ENCODE data around the gene CLEC4E. TPM values are rescaled to one million over a fixed set of nuclear protein-coding genes. Genes with fewer than 3 reads are reported as not detected.
"Not testable (repeated sequence)": the region's sequence is repeated elsewhere in the genome, so short reads cannot be mapped to it uniquely, and the experiment has no call there.

The CLEC4E gene, protein sequence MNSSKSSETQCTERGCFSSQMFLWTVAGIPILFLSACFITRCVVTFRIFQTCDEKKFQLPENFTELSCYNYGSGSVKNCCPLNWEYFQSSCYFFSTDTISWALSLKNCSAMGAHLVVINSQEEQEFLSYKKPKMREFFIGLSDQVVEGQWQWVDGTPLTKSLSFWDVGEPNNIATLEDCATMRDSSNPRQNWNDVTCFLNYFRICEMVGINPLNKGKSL
- total RNA-seq, result not detected

DNA sequence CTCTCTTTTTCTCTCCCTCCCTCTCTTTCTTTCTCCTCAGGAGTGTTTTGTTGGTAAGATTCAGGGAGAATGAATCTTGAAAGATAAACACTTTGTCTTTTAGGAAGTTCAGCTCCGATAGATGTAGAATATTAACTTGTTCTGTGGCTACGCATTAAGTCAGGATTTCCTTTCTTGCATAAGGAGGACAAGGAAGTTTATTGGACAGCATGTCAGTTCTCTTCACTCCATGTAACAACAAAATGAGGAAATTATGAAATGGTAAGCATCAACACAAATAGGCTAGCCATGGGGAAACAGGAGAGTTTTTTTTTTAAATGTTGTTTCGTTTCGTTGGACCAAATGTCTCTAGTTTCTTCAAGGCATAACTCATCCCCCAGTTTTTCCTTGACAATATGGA lies at the start of gene CLEC4E:
Gene CLEC4E (minus strand): TSS at position 75 of the 400 bp plus-strand sequence. CDS start 108 bp downstream, outside the sequence.
- not testable (repeated sequence) for DNase-seq (ENCODE audit: low spot score); H3K9me3 Mint-ChIP-seq; H3K36me3 Mint-ChIP-seq; H3K4me1 Mint-ChIP-seq (ENCODE audit: low read depth in 2 of 2); H3K27ac Mint-ChIP-seq; H3K4me3 Mint-ChIP-seq; ATAC-seq
- peaks cover 23 to 36% of the 10 kb centered on the region in 2 donors for H3K27me3 Mint-ChIP-seq

DNA sequence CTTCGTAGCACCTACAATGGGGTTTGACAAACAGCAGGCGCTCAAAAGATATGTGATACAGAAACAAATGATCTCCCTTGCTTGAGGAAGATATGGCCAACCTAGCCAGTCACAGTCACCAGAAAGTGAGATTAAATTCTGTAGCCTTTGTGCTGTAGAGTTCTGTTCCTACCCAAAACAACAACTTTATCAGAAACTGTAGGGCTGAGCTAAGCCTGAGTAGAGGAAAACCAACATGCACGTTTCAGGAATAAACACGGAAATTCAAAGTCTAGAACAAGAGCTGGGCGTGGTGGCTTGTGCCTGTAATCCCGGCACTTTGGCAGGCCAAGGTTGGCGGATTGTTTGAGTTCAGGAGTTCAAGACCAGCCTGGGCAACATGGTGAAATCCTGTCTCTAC lies 49.0 kb upstream of the CLEC4E start:
- Mint-ChIP-seq H3K27ac (no peak overlapping the region), H3K27me3 (peaks cover 9 to 16% of the 10 kb centered on the region in 2 donors), H3K9me3 (no peaks in the 10 kb centered on the region), H3K4me1 (ENCODE audit: low read depth in 2 of 2) (peaks cover 0 to 8% of the 10 kb centered on the region in 2 donors), H3K4me3 (no peak overlapping the region), H3K36me3 (no peaks in the 10 kb centered on the region)
- ATAC-seq (no peak), DNase-seq (ENCODE audit: low spot score) (no peak)

DNA sequence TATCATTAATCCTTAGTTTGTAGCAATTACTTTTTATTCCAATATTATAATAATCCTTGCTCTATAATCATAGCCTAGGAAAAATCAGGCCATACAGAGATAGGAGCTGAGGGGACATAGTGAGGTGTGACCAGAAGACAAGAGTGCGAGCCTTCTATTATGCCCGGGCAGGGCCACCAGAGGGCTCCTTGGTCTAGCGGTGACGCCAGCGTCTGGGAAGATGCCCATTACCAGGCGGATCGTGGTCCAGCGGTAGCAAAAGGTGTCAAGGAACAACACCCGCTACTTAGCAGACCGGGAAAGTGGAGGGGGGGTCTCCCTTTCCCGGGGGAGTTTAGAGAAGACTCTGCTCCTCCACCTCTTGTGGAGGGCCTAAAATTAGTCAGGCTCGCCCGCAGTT lies 43.8 kb upstream of the CLEC4E start:
- H3K4me1 Mint-ChIP-seq (ENCODE audit: low read depth in 2 of 2); H3K4me3 Mint-ChIP-seq; DNase-seq (ENCODE audit: low spot score); H3K9me3 Mint-ChIP-seq; H3K27ac Mint-ChIP-seq; H3K36me3 Mint-ChIP-seq; ATAC-seq: not testable (repeated sequence)
- peaks cover 9 to 18% of the 10 kb centered on the region in 2 donors for H3K27me3 Mint-ChIP-seq

DNA sequence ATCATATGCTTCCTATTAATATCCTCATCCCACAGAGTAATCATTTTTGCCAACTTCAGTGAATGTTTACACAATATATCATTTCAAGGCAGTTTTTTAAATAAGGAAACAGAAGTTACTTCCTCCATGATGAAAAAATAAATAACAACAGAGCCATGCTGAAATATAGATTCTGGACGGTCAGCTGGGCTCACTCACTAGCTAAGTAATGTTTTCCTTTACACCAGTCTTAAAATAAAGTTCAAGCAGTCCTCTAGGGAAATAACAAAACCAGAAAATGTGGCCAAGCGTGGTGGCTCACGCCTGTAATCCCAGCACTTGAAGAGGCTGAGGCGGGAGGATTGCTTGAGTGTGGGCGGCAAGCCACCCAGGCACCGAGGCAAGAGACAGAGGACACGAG lies 43.3 kb upstream of the CLEC4E start:
- DNase-seq (ENCODE audit: low spot score), result no peak
- Mint-ChIP-seq H3K4me1 (ENCODE audit: low read depth in 2 of 2) (no peaks in the 10 kb centered on the region), H3K4me3 (no peak overlapping the region), H3K27ac (no peak overlapping the region), H3K9me3 (no peaks in the 10 kb centered on the region), H3K36me3 (no peaks in the 10 kb centered on the region), H3K27me3 (peaks cover 7 to 18% of the 10 kb centered on the region in 2 donors)
- ATAC-seq, result no peak

DNA sequence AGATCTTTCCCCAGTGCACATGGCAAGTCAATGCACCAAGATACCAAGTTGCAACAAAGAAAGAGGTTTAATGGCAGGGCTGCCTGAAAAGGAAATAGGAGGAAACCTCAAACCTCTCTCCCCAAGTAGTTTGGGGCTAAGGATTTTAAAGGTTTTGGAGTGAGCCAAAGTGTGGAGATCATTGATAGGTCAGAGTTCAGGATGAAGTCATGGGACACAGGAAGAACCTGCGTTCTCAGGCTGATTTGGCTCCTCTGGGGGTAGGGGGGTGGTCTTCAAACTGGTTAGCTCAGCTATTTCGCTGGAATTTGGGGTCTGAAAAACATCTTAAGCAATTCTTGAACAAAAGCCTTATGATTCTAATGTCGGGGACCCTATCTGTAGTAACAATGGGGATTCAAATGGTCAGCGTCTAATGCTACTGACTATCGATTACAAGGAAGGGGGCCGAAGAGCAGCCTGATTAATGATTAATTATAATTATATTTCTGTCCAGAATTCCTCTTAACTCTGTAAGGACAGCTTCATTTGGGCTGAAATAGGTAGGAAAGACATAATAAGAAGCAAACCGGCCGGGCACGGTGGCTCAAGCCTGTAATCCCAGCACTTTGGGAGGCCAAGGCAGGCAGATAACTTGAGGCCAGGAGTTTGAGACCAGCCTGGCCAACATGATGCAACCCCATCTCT lies 40.5 kb upstream of the CLEC4E start:
- no peaks in the 10 kb centered on the region for H3K4me1 Mint-ChIP-seq (ENCODE audit: low read depth in 2 of 2)
- H3K36me3 Mint-ChIP-seq, result no peaks in the 10 kb centered on the region
- no peaks in the 10 kb centered on the region for H3K9me3 Mint-ChIP-seq
- ATAC-seq, result no peak
- H3K27ac Mint-ChIP-seq, result no peak overlapping the region
- H3K27me3 Mint-ChIP-seq, result peaks cover 0 to 17% of the 10 kb centered on the region in 2 donors
- no peak overlapping the region for H3K4me3 Mint-ChIP-seq
- no peak for DNase-seq (ENCODE audit: low spot score)

DNA sequence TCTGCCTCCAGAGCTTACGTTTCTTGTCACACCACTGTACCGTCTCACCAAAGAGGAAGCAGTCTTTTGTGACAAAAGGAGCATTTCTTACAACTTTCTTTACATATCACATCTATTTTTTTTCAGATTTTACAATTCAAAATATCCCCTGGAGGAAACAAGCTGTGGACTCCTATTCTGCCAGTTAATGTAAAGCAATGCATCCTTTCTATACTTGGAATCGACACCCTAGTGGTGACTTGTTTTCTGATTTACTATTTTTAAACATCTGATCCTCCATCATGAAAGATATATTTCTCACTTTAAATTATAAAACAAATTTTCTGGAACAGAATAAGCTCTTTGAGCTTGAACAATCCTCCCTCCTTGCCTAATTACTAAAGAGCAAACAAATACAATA lies 37.2 kb upstream of the CLEC4E start:
- no peak overlapping the region for H3K27ac Mint-ChIP-seq
- no peak overlapping the region for H3K4me3 Mint-ChIP-seq
- ATAC-seq (no peak), DNase-seq (ENCODE audit: low spot score) (no peak)
- H3K4me1 Mint-ChIP-seq (ENCODE audit: low read depth in 2 of 2), result peaks cover 0 to 1% of the 10 kb centered on the region in 2 donors
- H3K9me3 Mint-ChIP-seq, result no peaks in the 10 kb centered on the region
- H3K27me3 Mint-ChIP-seq, result peaks cover 6 to 15% of the 10 kb centered on the region in 2 donors
- H3K36me3 Mint-ChIP-seq, result no peaks in the 10 kb centered on the region

DNA sequence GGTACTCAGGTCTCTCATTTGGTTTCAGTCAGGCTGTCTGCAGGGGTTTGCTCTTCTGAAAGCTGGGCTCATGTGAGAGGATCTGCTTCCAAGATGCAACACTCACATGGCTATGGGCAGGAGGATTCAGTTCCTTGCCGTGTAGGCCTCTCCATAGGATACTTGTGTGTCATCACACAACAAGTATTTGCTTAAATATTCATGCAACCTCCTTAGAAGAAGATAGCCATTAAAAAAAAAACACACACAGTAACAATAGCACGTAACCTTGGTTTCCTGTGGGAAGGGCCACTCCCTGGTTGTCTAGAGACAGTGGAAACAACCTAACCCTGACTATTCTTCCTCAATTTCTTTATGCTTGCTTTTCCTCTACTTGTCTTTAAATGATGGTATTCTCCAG lies 31.8 kb upstream of the CLEC4E start:
- Mint-ChIP-seq H3K9me3 (no peaks in the 10 kb centered on the region), H3K4me3 (no peak overlapping the region), H3K27me3 (peaks cover 6% of the 10 kb centered on the region in 2 donors), H3K27ac (no peak overlapping the region), H3K4me1 (ENCODE audit: low read depth in 2 of 2) (peaks cover 9 to 11% of the 10 kb centered on the region in 2 donors), H3K36me3 (no peaks in the 10 kb centered on the region)
- no peak for ATAC-seq
- no peak for DNase-seq (ENCODE audit: low spot score)

DNA sequence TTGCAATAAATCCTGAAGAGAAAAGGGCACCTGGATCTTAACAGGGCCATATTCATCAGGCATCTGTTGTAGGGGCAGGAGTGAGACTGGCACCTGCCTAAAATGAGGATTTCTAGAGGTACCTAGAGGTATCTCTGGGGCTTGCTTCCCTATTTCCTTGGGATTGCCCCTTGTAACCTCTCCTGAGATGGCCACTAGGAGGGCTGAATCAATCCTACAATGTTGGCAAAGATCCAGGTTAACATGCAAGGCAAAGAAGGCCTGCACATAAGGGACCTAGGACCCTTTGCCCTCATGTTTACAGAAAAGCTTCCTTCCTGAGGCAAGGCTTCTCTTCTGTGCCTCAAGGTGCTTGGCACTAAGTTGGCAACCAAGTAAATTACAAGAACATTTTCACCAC lies 25.8 kb upstream of the CLEC4E start:
- H3K4me1 Mint-ChIP-seq (ENCODE audit: low read depth in 2 of 2), result no peaks in the 10 kb centered on the region
- H3K27ac Mint-ChIP-seq, result no peak overlapping the region
- H3K9me3 Mint-ChIP-seq, result no peaks in the 10 kb centered on the region
- no peak overlapping the region for H3K4me3 Mint-ChIP-seq
- peaks cover 13 to 25% of the 10 kb centered on the region in 2 donors for H3K27me3 Mint-ChIP-seq
- DNase-seq (ENCODE audit: low spot score) (no peak), ATAC-seq (no peak)
- H3K36me3 Mint-ChIP-seq, result no peaks in the 10 kb centered on the region

DNA sequence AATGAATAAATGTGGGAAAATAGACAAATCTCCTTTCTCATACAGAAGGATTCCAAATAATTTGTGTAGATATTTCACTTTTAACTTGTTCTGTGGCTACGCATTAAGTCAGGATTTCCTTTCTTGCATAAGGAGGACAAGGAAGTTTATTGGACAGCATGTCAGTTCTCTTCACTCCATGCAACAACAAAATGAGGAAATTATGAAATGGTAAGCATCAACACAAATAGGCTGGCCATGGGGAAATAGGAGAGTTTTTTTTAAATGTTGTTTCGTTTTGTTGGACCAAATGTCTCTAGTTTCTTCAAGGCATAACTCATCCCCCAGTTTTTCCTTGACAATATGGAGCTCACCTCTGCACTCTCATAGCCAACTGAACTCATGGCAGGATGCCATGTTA lies 25.3 kb upstream of the CLEC4E start:
- H3K27ac Mint-ChIP-seq; H3K36me3 Mint-ChIP-seq; H3K9me3 Mint-ChIP-seq; H3K4me1 Mint-ChIP-seq (ENCODE audit: low read depth in 2 of 2); ATAC-seq; DNase-seq (ENCODE audit: low spot score); H3K4me3 Mint-ChIP-seq: not testable (repeated sequence)
- peaks cover 15 to 25% of the 10 kb centered on the region in 2 donors for H3K27me3 Mint-ChIP-seq

DNA sequence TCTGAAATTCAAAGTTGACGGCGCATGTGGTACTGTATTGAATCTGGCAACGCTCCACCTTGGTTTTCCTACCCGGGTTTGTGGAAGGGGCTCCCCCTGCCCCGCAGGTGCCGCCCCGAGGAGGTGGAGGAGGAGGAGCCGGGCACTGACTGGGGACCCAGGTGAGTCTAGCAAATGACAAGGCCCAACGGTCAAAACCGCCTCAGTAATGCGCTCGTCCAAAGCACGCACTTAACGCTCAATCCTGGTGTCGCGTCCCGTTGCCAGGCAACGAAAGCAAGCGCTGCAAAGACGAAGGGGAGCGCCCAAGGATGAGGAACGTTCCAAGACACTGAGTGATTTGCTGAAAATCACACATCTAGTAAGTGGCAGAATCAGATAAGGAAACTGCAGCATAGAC lies 24.0 kb upstream of the CLEC4E start:
- Mint-ChIP-seq H3K27me3 (peaks cover 25 to 38% of the 10 kb centered on the region in 2 donors), H3K4me3 (no peak overlapping the region), H3K9me3 (no peaks in the 10 kb centered on the region), H3K4me1 (ENCODE audit: low read depth in 2 of 2) (no peaks in the 10 kb centered on the region), H3K36me3 (no peaks in the 10 kb centered on the region), H3K27ac (no peak overlapping the region)
- DNase-seq (ENCODE audit: low spot score) (no peak), ATAC-seq (no peak)

DNA sequence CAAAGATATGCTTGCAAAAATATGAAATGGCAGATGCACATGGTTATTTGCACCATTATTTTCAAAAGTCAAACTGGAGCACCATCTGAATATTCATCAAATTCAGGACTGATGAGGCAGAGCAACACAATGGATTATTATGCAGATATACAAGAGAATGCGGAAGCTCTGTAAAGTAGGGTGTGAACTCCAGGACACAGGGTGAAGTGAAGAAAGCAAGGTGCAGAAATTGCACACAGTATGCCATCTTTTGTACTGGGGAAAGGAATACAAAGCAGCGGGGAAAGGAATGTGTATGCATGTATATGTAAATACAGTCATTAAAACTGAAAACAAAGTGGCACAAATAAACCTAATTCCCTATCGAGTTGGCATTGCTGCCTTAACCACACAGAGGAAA lies 22.7 kb upstream of the CLEC4E start:
- Mint-ChIP-seq H3K27ac (no peak overlapping the region), H3K9me3 (no peaks in the 10 kb centered on the region), H3K36me3 (no peaks in the 10 kb centered on the region), H3K4me1 (ENCODE audit: low read depth in 2 of 2) (no peaks in the 10 kb centered on the region), H3K27me3 (peaks cover 25 to 43% of the 10 kb centered on the region in 2 donors), H3K4me3 (no peak overlapping the region)
- ATAC-seq (no peak), DNase-seq (ENCODE audit: low spot score) (no peak)

DNA sequence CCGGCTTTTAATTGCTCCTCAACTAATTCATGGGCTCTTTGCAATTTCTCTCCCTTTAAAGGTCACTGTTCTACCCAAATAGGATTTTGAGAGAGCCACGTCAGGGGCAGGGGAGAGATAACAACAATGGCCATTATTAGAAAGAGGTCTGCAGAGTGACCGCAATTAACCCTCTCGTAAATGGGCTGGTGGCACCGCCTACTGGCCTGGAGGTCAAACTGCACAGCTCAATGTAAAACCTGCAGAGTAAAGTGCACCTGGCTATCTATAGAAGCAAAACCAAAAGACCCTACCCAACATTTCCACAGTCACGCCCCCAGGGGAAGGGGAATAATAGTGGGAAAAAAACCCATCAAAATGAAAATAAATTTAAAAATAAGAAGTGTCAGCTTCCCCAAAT lies 21.6 kb upstream of the CLEC4E start:
- Mint-ChIP-seq H3K9me3 (no peaks in the 10 kb centered on the region), H3K4me3 (no peak overlapping the region), H3K4me1 (ENCODE audit: low read depth in 2 of 2) (no peaks in the 10 kb centered on the region), H3K27me3 (peaks cover 25 to 43% of the 10 kb centered on the region in 2 donors), H3K27ac (no peak overlapping the region), H3K36me3 (no peaks in the 10 kb centered on the region)
- ATAC-seq, result no peak
- DNase-seq (ENCODE audit: low spot score), result no peak

DNA sequence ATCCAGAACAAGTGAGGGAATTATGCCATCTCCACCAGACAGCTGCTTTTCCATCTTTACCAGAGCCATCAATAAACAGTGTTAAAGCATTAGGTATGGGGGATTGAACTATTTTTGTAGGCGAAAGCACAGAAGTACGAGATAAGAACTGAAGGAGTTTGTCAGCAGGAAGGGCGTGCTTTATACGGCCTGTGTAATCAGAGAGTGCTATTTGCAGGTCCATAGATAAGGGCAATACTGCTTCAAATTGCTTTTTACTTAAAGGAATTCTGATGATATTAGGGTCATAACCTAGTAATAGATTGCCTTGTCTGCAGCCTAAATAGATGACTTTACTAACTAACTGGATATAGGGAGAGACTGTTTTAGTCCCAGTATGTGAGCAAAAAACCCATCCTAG lies 20.3 kb upstream of the CLEC4E start:
- ATAC-seq, result no peak
- Mint-ChIP-seq H3K27ac (no peak overlapping the region), H3K9me3 (no peaks in the 10 kb centered on the region), H3K4me1 (ENCODE audit: low read depth in 2 of 2) (no peaks in the 10 kb centered on the region), H3K4me3 (no peak overlapping the region), H3K36me3 (no peaks in the 10 kb centered on the region), H3K27me3 (peaks cover 25 to 43% of the 10 kb centered on the region in 2 donors)
- no peak for DNase-seq (ENCODE audit: low spot score)

DNA sequence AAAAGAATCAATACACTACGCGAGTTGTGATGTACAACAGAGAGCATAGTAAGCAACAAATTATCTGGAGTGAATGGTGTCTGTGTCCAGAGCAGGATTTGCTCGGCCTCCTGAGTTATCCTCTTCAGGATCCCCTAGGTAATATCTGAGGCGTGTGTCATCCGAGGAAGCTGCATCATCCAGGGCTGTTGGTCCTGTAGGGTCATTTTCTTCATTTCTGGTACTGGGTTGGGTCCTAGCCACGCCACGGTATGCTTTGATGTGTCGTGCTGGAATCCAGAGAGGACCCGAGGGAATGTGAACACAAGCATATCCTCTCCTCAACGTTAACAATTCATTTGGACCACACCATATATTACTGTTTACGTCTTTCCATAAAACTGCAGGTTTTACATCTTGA lies 19.0 kb upstream of the CLEC4E start:
- Mint-ChIP-seq H3K27ac (no peak overlapping the region), H3K4me1 (ENCODE audit: low read depth in 2 of 2) (no peaks in the 10 kb centered on the region), H3K4me3 (no peak overlapping the region), H3K27me3 (peaks cover 24 to 36% of the 10 kb centered on the region in 2 donors), H3K36me3 (no peaks in the 10 kb centered on the region), H3K9me3 (no peaks in the 10 kb centered on the region)
- no peak for DNase-seq (ENCODE audit: low spot score)
- ATAC-seq, result no peak
